ENCODE measurements around the gene KRTAP1-5.

DNA sequence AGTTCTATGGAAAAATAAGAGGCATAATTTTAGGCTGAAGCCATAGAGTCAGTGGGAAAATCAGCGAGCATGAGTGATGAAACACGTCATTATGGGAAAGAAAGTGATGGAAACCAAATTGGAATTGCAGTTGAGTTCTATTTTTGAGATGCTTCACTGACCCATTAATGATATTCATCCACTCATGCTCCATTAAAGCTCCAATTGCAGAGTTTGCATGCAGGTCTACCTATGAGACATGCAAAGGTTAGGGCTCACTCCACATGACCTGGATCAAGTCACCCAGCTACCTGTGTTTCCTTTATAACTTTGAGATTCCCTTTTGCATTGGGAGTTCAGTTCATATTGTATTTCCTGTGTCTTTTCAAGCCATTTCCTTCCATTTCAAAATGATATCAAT is 46.7 kb upstream of the KRTAP1-5 start:
- TF ChIP-seq, protein P1, sequence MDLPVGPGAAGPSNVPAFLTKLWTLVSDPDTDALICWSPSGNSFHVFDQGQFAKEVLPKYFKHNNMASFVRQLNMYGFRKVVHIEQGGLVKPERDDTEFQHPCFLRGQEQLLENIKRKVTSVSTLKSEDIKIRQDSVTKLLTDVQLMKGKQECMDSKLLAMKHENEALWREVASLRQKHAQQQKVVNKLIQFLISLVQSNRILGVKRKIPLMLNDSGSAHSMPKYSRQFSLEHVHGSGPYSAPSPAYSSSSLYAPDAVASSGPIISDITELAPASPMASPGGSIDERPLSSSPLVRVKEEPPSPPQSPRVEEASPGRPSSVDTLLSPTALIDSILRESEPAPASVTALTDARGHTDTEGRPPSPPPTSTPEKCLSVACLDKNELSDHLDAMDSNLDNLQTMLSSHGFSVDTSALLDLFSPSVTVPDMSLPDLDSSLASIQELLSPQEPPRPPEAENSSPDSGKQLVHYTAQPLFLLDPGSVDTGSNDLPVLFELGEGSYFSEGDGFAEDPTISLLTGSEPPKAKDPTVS (IDR thresholded peaks at IDR 0.05; ENCODE audit: low read depth, low read length): no peak
- TF ChIP-seq SRF (IDR thresholded peaks at IDR 0.05; ENCODE audit: low read depth in 2 of 2, low read length in 2 of 2): no peak
- TF ChIP-seq NRF1 (conservative IDR thresholded peaks at IDR 0.05; ENCODE audit: low read depth, low read length): no peak
- TF ChIP-seq TAF1 (IDR thresholded peaks at IDR 0.05; ENCODE audit: borderline replicate concordance, low read depth, low read length): no peak
- TF ChIP-seq POLR2A (IDR thresholded peaks at IDR 0.05; ENCODE audit: low read depth, low read length): no peak
- TF ChIP-seq POLR2AphosphoS5 (IDR thresholded peaks at IDR 0.05; ENCODE audit: low read length): no peak
- TF ChIP-seq, protein P2, sequence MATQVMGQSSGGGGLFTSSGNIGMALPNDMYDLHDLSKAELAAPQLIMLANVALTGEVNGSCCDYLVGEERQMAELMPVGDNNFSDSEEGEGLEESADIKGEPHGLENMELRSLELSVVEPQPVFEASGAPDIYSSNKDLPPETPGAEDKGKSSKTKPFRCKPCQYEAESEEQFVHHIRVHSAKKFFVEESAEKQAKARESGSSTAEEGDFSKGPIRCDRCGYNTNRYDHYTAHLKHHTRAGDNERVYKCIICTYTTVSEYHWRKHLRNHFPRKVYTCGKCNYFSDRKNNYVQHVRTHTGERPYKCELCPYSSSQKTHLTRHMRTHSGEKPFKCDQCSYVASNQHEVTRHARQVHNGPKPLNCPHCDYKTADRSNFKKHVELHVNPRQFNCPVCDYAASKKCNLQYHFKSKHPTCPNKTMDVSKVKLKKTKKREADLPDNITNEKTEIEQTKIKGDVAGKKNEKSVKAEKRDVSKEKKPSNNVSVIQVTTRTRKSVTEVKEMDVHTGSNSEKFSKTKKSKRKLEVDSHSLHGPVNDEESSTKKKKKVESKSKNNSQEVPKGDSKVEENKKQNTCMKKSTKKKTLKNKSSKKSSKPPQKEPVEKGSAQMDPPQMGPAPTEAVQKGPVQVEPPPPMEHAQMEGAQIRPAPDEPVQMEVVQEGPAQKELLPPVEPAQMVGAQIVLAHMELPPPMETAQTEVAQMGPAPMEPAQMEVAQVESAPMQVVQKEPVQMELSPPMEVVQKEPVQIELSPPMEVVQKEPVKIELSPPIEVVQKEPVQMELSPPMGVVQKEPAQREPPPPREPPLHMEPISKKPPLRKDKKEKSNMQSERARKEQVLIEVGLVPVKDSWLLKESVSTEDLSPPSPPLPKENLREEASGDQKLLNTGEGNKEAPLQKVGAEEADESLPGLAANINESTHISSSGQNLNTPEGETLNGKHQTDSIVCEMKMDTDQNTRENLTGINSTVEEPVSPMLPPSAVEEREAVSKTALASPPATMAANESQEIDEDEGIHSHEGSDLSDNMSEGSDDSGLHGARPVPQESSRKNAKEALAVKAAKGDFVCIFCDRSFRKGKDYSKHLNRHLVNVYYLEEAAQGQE (IDR thresholded peaks at IDR 0.05; ENCODE audit: low read depth, low read length): no peak
- TF ChIP-seq SIN3A (IDR thresholded peaks at IDR 0.05; ENCODE audit: low read depth, low read length): no peak
- TF ChIP-seq EP300 (IDR thresholded peaks at IDR 0.05; ENCODE audit: borderline replicate concordance in 1 of 2, control insufficient read depth in 1 of 2, low read depth in 2 of 2, low read length in 2 of 2): no peak
- TF ChIP-seq, protein P3, sequence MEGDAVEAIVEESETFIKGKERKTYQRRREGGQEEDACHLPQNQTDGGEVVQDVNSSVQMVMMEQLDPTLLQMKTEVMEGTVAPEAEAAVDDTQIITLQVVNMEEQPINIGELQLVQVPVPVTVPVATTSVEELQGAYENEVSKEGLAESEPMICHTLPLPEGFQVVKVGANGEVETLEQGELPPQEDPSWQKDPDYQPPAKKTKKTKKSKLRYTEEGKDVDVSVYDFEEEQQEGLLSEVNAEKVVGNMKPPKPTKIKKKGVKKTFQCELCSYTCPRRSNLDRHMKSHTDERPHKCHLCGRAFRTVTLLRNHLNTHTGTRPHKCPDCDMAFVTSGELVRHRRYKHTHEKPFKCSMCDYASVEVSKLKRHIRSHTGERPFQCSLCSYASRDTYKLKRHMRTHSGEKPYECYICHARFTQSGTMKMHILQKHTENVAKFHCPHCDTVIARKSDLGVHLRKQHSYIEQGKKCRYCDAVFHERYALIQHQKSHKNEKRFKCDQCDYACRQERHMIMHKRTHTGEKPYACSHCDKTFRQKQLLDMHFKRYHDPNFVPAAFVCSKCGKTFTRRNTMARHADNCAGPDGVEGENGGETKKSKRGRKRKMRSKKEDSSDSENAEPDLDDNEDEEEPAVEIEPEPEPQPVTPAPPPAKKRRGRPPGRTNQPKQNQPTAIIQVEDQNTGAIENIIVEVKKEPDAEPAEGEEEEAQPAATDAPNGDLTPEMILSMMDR (IDR thresholded peaks at IDR 0.05 in 2 of 3, conservative IDR thresholded peaks at IDR 0.05 in 1 of 3; ENCODE audit: control insufficient read depth in 2 of 3, extremely low read depth in 1 of 3, insufficient read depth in 1 of 3, low read depth in 3 of 3, low read length in 3 of 3): no peak

All from GM12878 (cell line).